Body of pancreas (tissue), 4 donors: ENCODE data around the gene KLF15. TPM values are rescaled to one million over a fixed set of nuclear protein-coding genes. Genes with fewer than 3 reads are reported as not detected.

Experiments used
- ATAC-seq: fragments of 150-250 bp; one replicate; pipeline ENCODE4 v1.9.1; 2016
- DNase-seq, 4 donors: peaks; one replicate each; pipeline ENCODE4 v3.0.0-alpha.2; 2019
- H3K27ac ChIP-seq, 4 donors: fragments of 200-600 bp; sonication (generic); 1 replicate in 3 of 4; 2 replicates in 1 of 4; pipeline versions ENCODE4 v1.5.1 to v1.6.1; 2016 to 2019; ENCODE audit warnings: mild to moderate bottlenecking in 1 of 4, mixed read lengths in 1 of 4, moderate library complexity in 1 of 4
- H3K27me3 ChIP-seq, 2 donors: fragments of 200-600 bp; sonication (generic); one replicate each; pipeline ENCODE4 v1.6.0; 2016; ENCODE audit warnings: mild to moderate bottlenecking in 1 of 2
- H3K36me3 ChIP-seq, 2 donors: fragments of 200-600 bp; sonication (generic); replicated peaks in 1 of 2; 2 replicates each; pipeline ENCODE4 v1.5.1; 2016; ENCODE audit warnings: low read depth in 2 of 2; ENCODE audit not compliant: insufficient read depth in 1 of 2
- H3K4me1 ChIP-seq: fragments of 200-600 bp; sonication (generic); one replicate; pipeline ENCODE4 v1.6.0; 2016
- H3K4me3 ChIP-seq, 2 donors: fragments of 200-600 bp; sonication (generic); 1 replicate in 1 of 2; 2 replicates in 1 of 2; pipeline ENCODE4 v1.5.1; 2016 to 2019
- H3K9me3 ChIP-seq, 3 donors: fragments of 200-600 bp; sonication (generic); 1 replicate in 2 of 3; 2 replicates in 1 of 3; pipeline ENCODE4 v1.5.1; 2016
- POLR2A ChIP-seq, 3 donors: fragments of 450-650 bp; IDR thresholded peaks; one replicate each; pipeline ENCODE4 v1.6.1; 2016; ENCODE audit warnings: antibody characterized with exemption in 3 of 3, mild to moderate bottlenecking in 2 of 3
- WGBS, 2 donors: methylation state at CpG; one replicate each; pipeline ENCODE4 v1.1.5; 2017; 5-methylcytosine and 5-hydroxymethylcytosine counted together
- intact Hi-C: fragments of 100-400 bp; cut with DNase I; formaldehyde crosslinking; loops from one replicate; pipeline ENCODE4 v1.15.1; 2023
- total RNA-seq, 2 donors: library from RNA; depleted of rRNA; stranded (reverse); fragments of >200 nt; gene quantifications; one replicate each; pipeline ENCODE4 v1.1.0, GENCODE V29; 2016
- TF ChIP-seq, protein P1 (sequence below), 7 experiments: fragments of 450-650 bp in 4 of 7; fragments of 200-600 bp in 3 of 7; sonication (generic) in 3 of 7; IDR thresholded peaks; one replicate each; pipeline ENCODE4 v1.5.1; 2016 to 2019; ENCODE audit warnings: antibody characterized with exemption in 7 of 7

Gene KLF15
- total RNA-seq, 2 donors from 2014 or later: 37.4 to 40.2 TPM

- Histone ChIP-seq H3K4me1 (no peaks in the 10 kb centered on the region), H3K27ac (no peak overlapping the region), H3K27me3 (no peaks in the 10 kb centered on the region), H3K4me3 (no peak overlapping the region), H3K9me3 (no peaks in the 10 kb centered on the region), H3K36me3 (no peaks in the 10 kb centered on the region)
- WGBS, 2 donors: 68 to 70% methylated on average over 3 to 4 of the region's 4 CpGs
- ATAC-seq (no peak), DNase-seq (no peak)
- intact Hi-C loops: no loop called here
- no peak for TF ChIP-seq POLR2A (IDR thresholded peaks at IDR 0.05)
- TF ChIP-seq, protein P1, sequence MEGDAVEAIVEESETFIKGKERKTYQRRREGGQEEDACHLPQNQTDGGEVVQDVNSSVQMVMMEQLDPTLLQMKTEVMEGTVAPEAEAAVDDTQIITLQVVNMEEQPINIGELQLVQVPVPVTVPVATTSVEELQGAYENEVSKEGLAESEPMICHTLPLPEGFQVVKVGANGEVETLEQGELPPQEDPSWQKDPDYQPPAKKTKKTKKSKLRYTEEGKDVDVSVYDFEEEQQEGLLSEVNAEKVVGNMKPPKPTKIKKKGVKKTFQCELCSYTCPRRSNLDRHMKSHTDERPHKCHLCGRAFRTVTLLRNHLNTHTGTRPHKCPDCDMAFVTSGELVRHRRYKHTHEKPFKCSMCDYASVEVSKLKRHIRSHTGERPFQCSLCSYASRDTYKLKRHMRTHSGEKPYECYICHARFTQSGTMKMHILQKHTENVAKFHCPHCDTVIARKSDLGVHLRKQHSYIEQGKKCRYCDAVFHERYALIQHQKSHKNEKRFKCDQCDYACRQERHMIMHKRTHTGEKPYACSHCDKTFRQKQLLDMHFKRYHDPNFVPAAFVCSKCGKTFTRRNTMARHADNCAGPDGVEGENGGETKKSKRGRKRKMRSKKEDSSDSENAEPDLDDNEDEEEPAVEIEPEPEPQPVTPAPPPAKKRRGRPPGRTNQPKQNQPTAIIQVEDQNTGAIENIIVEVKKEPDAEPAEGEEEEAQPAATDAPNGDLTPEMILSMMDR (IDR thresholded peaks at IDR 0.05): no peak
Observed at GRCh38 chr3:126314305-126314789, 42.9 kb downstream of the KLF15 start.

- DNase-seq: no peak
- no peak overlapping the region for H3K27ac ChIP-seq
- H3K9me3 ChIP-seq: no peaks in the 10 kb centered on the region
- WGBS, 2 donors: 80 to 82% methylated on average over 6 of the region's 6 CpGs
- intact Hi-C loops: no loop called here
- H3K27me3 ChIP-seq: no peaks in the 10 kb centered on the region
- no peak for TF ChIP-seq POLR2A (IDR thresholded peaks at IDR 0.05)
- TF ChIP-seq, protein P1 (IDR thresholded peaks at IDR 0.05): no peak
- no peak overlapping the region for H3K4me3 ChIP-seq
- ATAC-seq: no peak
- H3K36me3 ChIP-seq: no peaks in the 10 kb centered on the region
- no peaks in the 10 kb centered on the region for H3K4me1 ChIP-seq
Observed at GRCh38 chr3:126313580-126314304, 43.5 kb downstream of the KLF15 start.

DNA sequence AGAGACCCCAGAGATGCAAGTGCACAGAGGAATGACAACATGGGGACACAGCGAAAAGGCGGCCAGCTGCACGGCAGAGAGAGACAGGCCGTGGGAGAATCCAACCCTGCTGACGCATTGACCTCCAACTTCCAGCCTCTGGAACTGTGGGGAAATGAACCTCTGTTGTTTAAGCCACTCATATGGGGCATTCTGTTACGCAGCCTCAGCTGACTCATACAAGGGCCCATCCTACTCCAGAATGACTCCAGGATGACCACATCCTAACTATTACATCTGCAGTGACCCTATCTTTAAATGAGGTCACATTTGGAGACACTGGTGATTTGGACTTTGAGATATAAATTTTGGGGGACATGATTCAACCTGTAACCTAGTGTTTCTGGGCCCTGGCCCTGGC lies 44.0 kb downstream of the KLF15 start:
- no peaks in the 10 kb centered on the region for H3K36me3 ChIP-seq
- H3K4me3 ChIP-seq: no peak overlapping the region
- DNase-seq (no peak), ATAC-seq (no peak)
- WGBS, 2 donors: 88 to 94% methylated on average over 6 of the region's 6 CpGs
- H3K27me3 ChIP-seq: no peaks in the 10 kb centered on the region
- no peaks in the 10 kb centered on the region for H3K9me3 ChIP-seq
- intact Hi-C loops: no loop called here
- H3K27ac ChIP-seq: no peak overlapping the region
- no peaks in the 10 kb centered on the region for H3K4me1 ChIP-seq
- TF ChIP-seq, protein P1 (IDR thresholded peaks at IDR 0.05): no peak
- TF ChIP-seq POLR2A (IDR thresholded peaks at IDR 0.05): no peak

DNA sequence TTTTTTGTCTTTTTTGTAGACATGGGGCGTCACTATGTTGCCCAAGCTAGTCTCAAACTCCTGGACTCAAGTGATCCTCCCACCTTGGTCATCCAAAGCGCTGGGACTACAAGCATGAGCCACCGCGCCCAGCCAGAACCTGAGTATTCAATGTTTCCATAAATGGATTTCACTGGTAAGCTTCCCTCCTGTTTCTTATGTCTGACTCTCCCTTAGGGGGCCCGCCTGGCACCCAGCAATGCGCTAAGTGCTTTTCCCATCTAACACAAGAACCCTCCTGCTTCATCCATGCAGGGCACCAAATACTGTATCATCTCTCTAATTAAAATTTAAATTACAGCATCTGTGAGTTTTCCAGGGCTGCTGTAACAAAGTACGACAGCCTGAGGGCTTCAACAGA lies 44.9 kb downstream of the KLF15 start:
- ATAC-seq (no peak), DNase-seq (no peak)
- Histone ChIP-seq H3K4me3 (no peak overlapping the region), H3K27me3 (no peaks in the 10 kb centered on the region), H3K36me3 (no peaks in the 10 kb centered on the region), H3K27ac (no peak overlapping the region), H3K9me3 (no peaks in the 10 kb centered on the region), H3K4me1 (no peaks in the 10 kb centered on the region)
- WGBS, 2 donors: 94 to 97% methylated on average over 7 of the region's 7 CpGs
- intact Hi-C loops: no loop called here
- no peak for TF ChIP-seq POLR2A (IDR thresholded peaks at IDR 0.05)
- TF ChIP-seq, protein P1 (IDR thresholded peaks at IDR 0.05): no peak
